ENCODE results near the gene MAML3. TPM values are rescaled to one million over a fixed set of nuclear protein-coding genes. Genes with fewer than 3 reads are reported as not detected.

MAML3 gene
- total and polyA plus RNA-seq, 2 of the 13 experiments (the other 11 are each of a cell fraction or from before 2014, with no cell fraction given), result 0.05 to 0.13 TPM

DNA sequence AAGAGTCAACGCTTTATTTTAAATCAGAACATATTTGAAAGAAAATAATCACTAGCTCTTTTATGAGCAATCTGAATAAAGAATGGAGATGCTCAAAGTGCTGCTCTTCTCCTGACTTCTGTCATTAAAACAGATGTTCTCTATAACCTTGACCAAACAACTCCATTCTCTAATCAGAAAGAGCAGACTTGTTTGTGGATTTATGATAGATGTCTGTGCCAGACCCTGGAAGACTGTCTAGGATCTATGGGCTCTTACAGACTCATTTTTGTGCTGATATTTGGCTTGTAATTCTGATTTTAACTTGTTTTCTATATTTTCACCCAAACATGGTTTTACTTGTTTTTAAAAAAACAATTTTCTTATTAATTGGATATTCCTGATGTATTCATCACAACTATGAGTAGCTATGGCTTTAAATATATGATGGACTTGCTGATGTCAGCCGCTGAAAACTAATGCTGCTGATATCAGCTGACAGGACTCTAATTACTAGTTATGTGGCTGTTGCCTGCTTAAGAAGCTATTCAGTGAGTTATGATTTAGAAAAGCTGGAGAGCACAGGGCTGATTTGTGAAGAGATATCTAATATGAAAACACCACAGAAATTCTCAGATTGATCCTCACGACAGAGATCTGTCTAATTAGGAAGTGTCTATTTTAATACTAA, 31.6 kb upstream of the MAML3 start (continued):
- TF ChIP-seq ZSCAN29 (CRISPR knock-in tag; conservative IDR thresholded peaks at IDR 0.05) (no peak), ATF3 (CRISPR knock-in tag; IDR thresholded peaks at IDR 0.05) (no peak), YY1 (IDR thresholded peaks at IDR 0.05; ENCODE audit: insufficient read depth, insufficient replicate concordance, low read depth, low read length) (no peak), ZSCAN25 (CRISPR knock-in tag; IDR thresholded peaks at IDR 0.05) (no peak), KDM1A (CRISPR knock-in tag; IDR thresholded peaks at IDR 0.05) (no peak)
- TF ChIP-seq, protein P1, sequence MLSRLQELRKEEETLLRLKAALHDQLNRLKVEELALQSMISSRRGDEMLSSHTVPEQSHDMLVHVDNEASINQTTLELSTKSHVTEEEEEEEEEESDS (CRISPR knock-in tag; IDR thresholded peaks at IDR 0.05; ENCODE audit: borderline replicate concordance), result no peak

DNA sequence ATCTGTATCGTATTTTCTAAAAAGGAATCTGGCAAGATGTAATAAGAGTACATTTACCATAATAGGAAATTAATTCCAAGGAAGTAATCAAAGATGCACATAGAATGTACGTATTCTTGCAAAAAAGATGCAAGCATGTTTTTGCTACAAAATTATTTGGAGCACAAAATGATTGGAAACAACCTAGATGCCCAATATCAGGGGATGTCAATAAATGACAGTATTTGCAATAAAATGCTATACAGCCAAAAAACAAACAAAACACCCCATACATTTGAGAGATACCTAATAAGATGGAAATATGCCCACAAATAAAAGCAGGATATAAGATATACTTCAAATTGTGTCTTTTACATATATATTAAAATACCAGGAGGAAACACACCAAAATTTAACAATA, 29.3 kb upstream of the MAML3 start:
- Histone ChIP-seq H3K27me3 (ENCODE audit: control insufficient read depth in 1 of 2, insufficient read depth in 2 of 2, low read length in 2 of 2) (peaks cover 0 to 6% of the 10 kb centered on the region in 2 experiments; a peak in 1 of 5 replicates), H3K4me3 (replicated peaks in 1 of 3; ENCODE audit: insufficient read depth in 1 of 3, low read depth in 2 of 3, low read length in 3 of 3) (no peak overlapping the region), H3K9me3 (ENCODE audit: low read length) (no peaks in the 10 kb centered on the region), H3K27ac (ENCODE audit: extremely low read length, insufficient read depth, low read length) (no peak overlapping the region), H3K79me2 (ENCODE audit: insufficient read depth, low read length) (no peaks in the 10 kb centered on the region), H3K4me2 (ENCODE audit: low read depth, low read length) (no peak overlapping the region), H3K9ac (ENCODE audit: insufficient read depth, low read depth, low read length) (no peak overlapping the region), H3K36me3 (replicated peaks in 1 of 2; ENCODE audit: control insufficient read depth in 1 of 2, insufficient read depth in 2 of 2, low read length in 2 of 2) (no peaks in the 10 kb centered on the region), H2AFZ (ENCODE audit: low read length) (no peak overlapping the region), H4K20me1 (ENCODE audit: insufficient read depth, low read length) (no peaks in the 10 kb centered on the region), H3K4me1 (ENCODE audit: insufficient read depth, low read length) (no peaks in the 10 kb centered on the region)
- CTCF ChIA-PET (ENCODE audit: low intra/inter-chr PET ratio, low total read pairs), result no interaction called here
- intact Hi-C loops (cut with micrococcal nuclease; ENCODE audit: unreplicated experiment) (no loop called here), in situ Hi-C loops (cut with HindIII; ENCODE audit: extremely low pct_ligation_motif_present, low pct_unique_long_range_greater_than_20kb) (no loop called here)
- ATAC-seq (no peak), DNase-seq (ENCODE audit: low spot score) (no peak), FAIRE-seq (no peak)
- BruUV-seq (replicated peaks), result no TSS peak
- POLR2A ChIA-PET, result no interaction called here
- WGBS (ENCODE audit: low lambda C conversion rate), result 0% methylated on average over 2 of the region's 2 CpGs
- TF ChIP-seq MTA1 (CRISPR knock-in tag; IDR thresholded peaks at IDR 0.05; ENCODE audit: borderline replicate concordance) (no peak), ZNF484 (CRISPR knock-in tag; IDR thresholded peaks at IDR 0.05; ENCODE audit: borderline replicate concordance, low read depth) (no peak), ZNF513 (CRISPR knock-in tag; conservative IDR thresholded peaks at IDR 0.05) (no peak), MXD3 (CRISPR knock-in tag; IDR thresholded peaks at IDR 0.05) (no peak), ZNF773 (CRISPR knock-in tag; IDR thresholded peaks at IDR 0.05; ENCODE audit: borderline replicate concordance) (no peak), POLR2G (IDR thresholded peaks at IDR 0.05; ENCODE audit: low read depth, low read length) (no peak), TP53 (CRISPR knock-in tag; conservative IDR thresholded peaks at IDR 0.05) (no peak), NBN (conservative IDR thresholded peaks at IDR 0.05) (no peak)
- TF ChIP-seq, protein P2, sequence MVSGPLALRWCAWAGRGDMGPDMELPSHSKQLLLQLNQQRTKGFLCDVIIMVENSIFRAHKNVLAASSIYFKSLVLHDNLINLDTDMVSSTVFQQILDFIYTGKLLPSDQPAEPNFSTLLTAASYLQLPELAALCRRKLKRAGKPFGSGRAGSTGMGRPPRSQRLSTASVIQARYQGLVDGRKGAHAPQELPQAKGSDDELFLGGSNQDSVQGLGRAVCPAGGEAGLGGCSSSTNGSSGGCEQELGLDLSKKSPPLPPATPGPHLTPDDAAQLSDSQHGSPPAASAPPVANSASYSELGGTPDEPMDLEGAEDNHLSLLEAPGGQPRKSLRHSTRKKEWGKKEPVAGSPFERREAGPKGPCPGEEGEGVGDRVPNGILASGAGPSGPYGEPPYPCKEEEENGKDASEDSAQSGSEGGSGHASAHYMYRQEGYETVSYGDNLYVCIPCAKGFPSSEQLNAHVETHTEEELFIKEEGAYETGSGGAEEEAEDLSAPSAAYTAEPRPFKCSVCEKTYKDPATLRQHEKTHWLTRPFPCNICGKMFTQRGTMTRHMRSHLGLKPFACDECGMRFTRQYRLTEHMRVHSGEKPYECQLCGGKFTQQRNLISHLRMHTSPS (CRISPR knock-in tag; IDR thresholded peaks at IDR 0.05; ENCODE audit: low read depth), result no peak
- TF ChIP-seq, protein P3, sequence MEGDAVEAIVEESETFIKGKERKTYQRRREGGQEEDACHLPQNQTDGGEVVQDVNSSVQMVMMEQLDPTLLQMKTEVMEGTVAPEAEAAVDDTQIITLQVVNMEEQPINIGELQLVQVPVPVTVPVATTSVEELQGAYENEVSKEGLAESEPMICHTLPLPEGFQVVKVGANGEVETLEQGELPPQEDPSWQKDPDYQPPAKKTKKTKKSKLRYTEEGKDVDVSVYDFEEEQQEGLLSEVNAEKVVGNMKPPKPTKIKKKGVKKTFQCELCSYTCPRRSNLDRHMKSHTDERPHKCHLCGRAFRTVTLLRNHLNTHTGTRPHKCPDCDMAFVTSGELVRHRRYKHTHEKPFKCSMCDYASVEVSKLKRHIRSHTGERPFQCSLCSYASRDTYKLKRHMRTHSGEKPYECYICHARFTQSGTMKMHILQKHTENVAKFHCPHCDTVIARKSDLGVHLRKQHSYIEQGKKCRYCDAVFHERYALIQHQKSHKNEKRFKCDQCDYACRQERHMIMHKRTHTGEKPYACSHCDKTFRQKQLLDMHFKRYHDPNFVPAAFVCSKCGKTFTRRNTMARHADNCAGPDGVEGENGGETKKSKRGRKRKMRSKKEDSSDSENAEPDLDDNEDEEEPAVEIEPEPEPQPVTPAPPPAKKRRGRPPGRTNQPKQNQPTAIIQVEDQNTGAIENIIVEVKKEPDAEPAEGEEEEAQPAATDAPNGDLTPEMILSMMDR (CRISPR knock-in tag; IDR thresholded peaks at IDR 0.05), result no peak

Data from HepG2 (cell line).